ENCODE measurements around the gene COLEC12.

GRCh38 chr18:448116-448790 is 52.2 kb downstream of the COLEC12 start:
- no peak for TF ChIP-seq CTCF (conservative IDR thresholded peaks at IDR 0.05)
- TF ChIP-seq ZFX (IDR thresholded peaks at IDR 0.05), result no peak
